ENCODE results near the gene EMC6.

The EMC6 gene

GRCh38 chr17:3668279-3669084 is at the start of gene EMC6, which contains the start of gene TAX1BP3:
TSS of gene EMC6 (plus strand) at chr17:3668812. CDS start at chr17:3669147, 335 bp downstream.
TSS of gene TAX1BP3 (minus strand) at chr17:3668578. CDS start at chr17:3668526, 52 bp downstream.
- peak within 1 kb of the TSS; percentile 79 for H3K4me2 ChIP-seq (ENCODE audit: low read length)
- H3K9ac ChIP-seq: peak within 1 kb of the TSS; percentile 51
- TF ChIP-seq CTCF (IDR thresholded peaks at IDR 0.05): no peak
- peak within 1 kb of the TSS; percentile 89 for H3K27ac ChIP-seq
- H3K4me3 ChIP-seq (ENCODE audit: low read depth, low read length): peak within 1 kb of the TSS; percentile 95
- no peaks in the 10 kb centered on the region for H3K27me3 ChIP-seq (ENCODE audit: control insufficient read depth, insufficient read depth, low read length)
- H3K4me1 ChIP-seq: no peaks in the 10 kb centered on the region
- no peaks in the 10 kb centered on the region for H3K36me3 ChIP-seq (ENCODE audit: control insufficient read depth, insufficient read depth, low read length)
- peaks cover 4% of the 10 kb centered on the region for H3K79me2 ChIP-seq
- H3K9me3 ChIP-seq (ENCODE audit: control insufficient read depth, low read length): no peaks in the 10 kb centered on the region
- H2AFZ ChIP-seq: peak within 1 kb of the TSS; percentile 87

GRCh38 chr17:3621146-3621720 is 47.4 kb upstream of the EMC6 start:
- Histone ChIP-seq H3K79me2 (no peaks in the 10 kb centered on the region), H3K9me3 (ENCODE audit: control insufficient read depth, low read length) (no peaks in the 10 kb centered on the region), H3K36me3 (ENCODE audit: control insufficient read depth, insufficient read depth, low read length) (no peaks in the 10 kb centered on the region), H3K4me2 (ENCODE audit: low read length) (no peak overlapping the region), H3K27me3 (ENCODE audit: control insufficient read depth, insufficient read depth, low read length) (no peaks in the 10 kb centered on the region), H3K4me3 (ENCODE audit: low read depth, low read length) (no peak overlapping the region), H3K9ac (no peak overlapping the region), H3K4me1 (no peaks in the 10 kb centered on the region), H2AFZ (no peak overlapping the region), H3K27ac (no peak overlapping the region)
- no peak for TF ChIP-seq CTCF (IDR thresholded peaks at IDR 0.05)

- Histone ChIP-seq H3K79me2 (no peaks in the 10 kb centered on the region), H3K4me3 (ENCODE audit: low read depth, low read length) (no peak overlapping the region), H3K4me1 (peaks cover 4% of the 10 kb centered on the region), H3K9ac (no peak overlapping the region), H3K36me3 (ENCODE audit: control insufficient read depth, insufficient read depth, low read length) (no peaks in the 10 kb centered on the region), H3K9me3 (ENCODE audit: control insufficient read depth, low read length) (no peaks in the 10 kb centered on the region), H3K27ac (no peak overlapping the region), H3K4me2 (ENCODE audit: low read length) (no peak overlapping the region), H3K27me3 (ENCODE audit: control insufficient read depth, insufficient read depth, low read length) (no peaks in the 10 kb centered on the region), H2AFZ (no peak overlapping the region)
- TF ChIP-seq CTCF (IDR thresholded peaks at IDR 0.05): no peak
These were observed 45.5 kb upstream of the EMC6 start for GRCh38 chr17:3622977-3623594.

GRCh38 chr17:3626831-3627768 is 41.5 kb upstream of the EMC6 start:
- H2AFZ ChIP-seq: no peak overlapping the region
- no peak overlapping the region for H3K9ac ChIP-seq
- H3K9me3 ChIP-seq (ENCODE audit: control insufficient read depth, low read length): no peaks in the 10 kb centered on the region
- no peak overlapping the region for H3K4me2 ChIP-seq (ENCODE audit: low read length)
- no peaks in the 10 kb centered on the region for H3K27me3 ChIP-seq (ENCODE audit: control insufficient read depth, insufficient read depth, low read length)
- H3K79me2 ChIP-seq: no peaks in the 10 kb centered on the region
- peaks cover 4% of the 10 kb centered on the region for H3K4me1 ChIP-seq
- H3K4me3 ChIP-seq (ENCODE audit: low read depth, low read length): no peak overlapping the region
- TF ChIP-seq CTCF (IDR thresholded peaks at IDR 0.05): no peak
- no peaks in the 10 kb centered on the region for H3K36me3 ChIP-seq (ENCODE audit: control insufficient read depth, insufficient read depth, low read length)
- H3K27ac ChIP-seq: peak overlapping the region; percentile 51

Data from parathyroid adenoma (tissue), 2 donors.